SKM-1 treated with dmso at 0.1 percent for 144 hours (cell line): ENCODE measurements around the gene REXO4.
"Not testable (repeated sequence)": the region's sequence is repeated elsewhere in the genome, so short reads cannot be mapped to it uniquely, and the experiment has no call there.

Experiments used
- DNase-seq: peaks from one replicate; lab custom pipeline; 2025; ENCODE audit not compliant: unreplicated experiment; lab: John Stamatoyannopoulos, UW

The REXO4 gene

GRCh38 chr9:133421615-133422542 is 4.1 kb upstream of the REXO4 start, which contains the start of gene ADAMTS13:
TSS of gene ADAMTS13 (plus strand) at chr9:133422367. CDS start at chr9:133422444, 77 bp downstream.
- no peak for DNase-seq

- no peak for DNase-seq
These were observed 2.6 kb upstream of the REXO4 start for GRCh38 chr9:133420392-133420827.

GRCh38 chr9:133419005-133419404 is 1.2 kb upstream of the REXO4 start:
- no peak for DNase-seq

DNA sequence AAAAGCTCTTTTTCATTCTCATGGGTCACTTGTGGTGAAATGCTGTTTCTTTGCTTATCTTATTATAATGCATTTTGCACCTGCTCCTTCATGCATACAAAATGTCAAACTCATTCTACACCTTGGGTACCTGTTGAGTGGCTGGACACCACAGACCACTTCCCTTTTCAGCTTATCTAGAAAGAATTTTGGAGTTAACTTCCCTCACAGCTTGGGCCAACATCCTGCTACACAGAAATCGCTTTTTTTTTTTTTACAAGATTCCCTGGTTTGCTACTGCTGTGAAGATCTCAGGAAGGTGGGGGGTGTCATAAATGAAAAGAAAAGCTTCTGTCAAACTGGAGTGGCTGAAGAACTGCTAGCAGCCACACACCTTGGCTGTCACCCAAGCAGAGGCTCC is 2.6 kb downstream of the REXO4 start:
- DNase-seq = no peak

GRCh38 chr9:133408042-133408441 is 9.8 kb downstream of the REXO4 start:
- DNase-seq = no peak

DNA sequence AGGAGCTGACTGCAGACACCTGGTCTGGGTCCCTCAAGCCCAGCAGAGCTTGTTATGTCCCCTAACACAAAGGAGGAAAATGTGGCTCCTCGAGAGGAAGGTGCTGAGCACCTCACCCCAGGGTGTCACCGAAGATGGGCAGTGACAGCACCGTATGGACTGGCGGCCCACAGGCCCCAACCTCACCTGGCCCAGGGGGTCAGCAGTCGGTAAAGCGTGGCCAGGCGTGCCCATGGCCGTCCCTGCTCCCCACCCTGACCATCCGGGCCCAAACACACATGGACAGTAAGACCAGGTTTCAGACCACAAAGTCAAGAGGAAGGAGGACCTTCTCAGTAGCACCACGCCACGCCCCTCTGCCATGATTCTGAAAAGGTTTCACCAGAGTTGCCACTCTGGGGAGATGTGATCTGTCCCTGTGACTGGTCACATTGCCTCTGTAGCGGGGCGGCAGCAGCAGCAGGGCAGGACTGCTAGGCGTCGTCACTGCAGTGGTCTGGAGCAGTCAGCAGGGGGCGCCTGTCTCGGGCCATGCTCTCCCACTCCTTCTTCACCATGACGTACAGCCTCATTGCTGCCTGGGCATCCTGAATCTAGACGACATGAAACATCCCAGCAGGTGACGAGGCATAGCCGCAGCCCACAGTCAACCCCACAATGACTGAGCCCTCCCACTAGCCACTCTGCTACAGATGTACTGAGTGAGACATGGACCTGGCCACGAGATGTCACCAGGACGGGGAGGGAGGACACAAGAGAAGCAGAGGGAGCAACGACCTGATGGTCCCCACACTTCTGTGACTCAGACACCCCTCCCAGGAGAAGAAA is 11.1 kb downstream of the REXO4 start:
- peak; percentile 59 for DNase-seq

GRCh38 chr9:133405508-133406438 is 12.0 kb downstream of the REXO4 start:
- no peak for DNase-seq

- no peak for DNase-seq
These were observed 13.3 kb downstream of the REXO4 start for GRCh38 chr9:133404454-133405002.

- no peak for DNase-seq
These were observed 13.9 kb downstream of the REXO4 start for GRCh38 chr9:133403766-133404453.

GRCh38 chr9:133402689-133403088 is 15.1 kb downstream of the REXO4 start:
- DNase-seq = no peak

DNA sequence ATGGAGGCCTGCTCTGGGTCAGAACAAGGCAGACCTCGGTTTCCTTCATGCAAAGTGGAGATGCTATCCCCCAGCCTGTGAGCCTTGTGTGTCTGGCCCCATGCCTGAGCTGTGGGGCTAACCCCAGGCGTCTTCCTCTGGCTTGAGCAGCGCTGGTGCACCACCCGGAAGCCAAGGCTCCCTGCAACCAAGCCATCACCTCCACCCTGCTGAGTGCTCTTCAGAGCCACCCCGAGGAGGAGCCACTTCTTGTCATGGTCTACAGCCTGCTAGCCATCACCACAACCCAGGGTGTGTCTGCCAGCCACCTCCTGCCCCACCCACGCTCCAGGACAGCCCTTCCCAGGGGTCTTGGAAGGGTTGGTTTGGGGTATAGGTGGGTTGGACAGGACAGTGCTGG is 16.2 kb downstream of the REXO4 start:
- DNase-seq = no peak

GRCh38 chr9:133400292-133400691 is 17.5 kb downstream of the REXO4 start:
- DNase-seq = no peak

- no peak for DNase-seq
These were observed 19.9 kb downstream of the REXO4 start for GRCh38 chr9:133397895-133398294.

GRCh38 chr9:133397370-133397769 is 20.4 kb downstream of the REXO4 start:
- DNase-seq = no peak

DNA sequence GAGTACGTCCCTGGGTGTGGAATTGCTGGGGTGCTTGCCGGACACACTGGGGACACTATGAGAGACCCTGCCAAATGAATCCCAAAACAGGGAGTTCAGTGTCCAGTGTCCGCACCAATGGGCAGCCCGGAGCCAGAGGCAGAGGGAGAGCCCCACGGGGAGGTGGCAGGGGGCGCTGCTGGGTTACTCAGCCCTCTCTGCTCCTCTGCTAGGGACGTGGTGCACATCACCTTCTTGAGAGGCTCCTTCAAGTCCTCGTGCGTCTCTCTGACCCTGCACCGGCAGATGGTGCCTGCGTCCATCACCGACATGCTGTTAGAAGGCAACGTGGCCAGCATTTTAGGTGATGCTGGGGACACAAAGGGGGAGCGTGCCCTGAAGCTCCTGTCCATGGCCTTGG is 20.9 kb downstream of the REXO4 start:
- DNase-seq = peak; percentile 2

- DNase-seq = no peak
These were observed 23.0 kb downstream of the REXO4 start for GRCh38 chr9:133394687-133395271.

- DNase-seq = no peak
These were observed 24.4 kb downstream of the REXO4 start for GRCh38 chr9:133393399-133393798.

GRCh38 chr9:133392308-133392707 is 25.5 kb downstream of the REXO4 start:
- DNase-seq = not testable (repeated sequence)

GRCh38 chr9:133391449-133391848 is 26.4 kb downstream of the REXO4 start:
- not testable (repeated sequence) for DNase-seq
